Measurements from ENCODE around the gene CCDC186. TPM values are rescaled to one million over a fixed set of nuclear protein-coding genes. Genes with fewer than 3 reads are reported as not detected.

CCDC186 gene
- total RNA-seq, 2 donors from 2014 or later, result 15.2 to 21.5 TPM

- H3K27ac ChIP-seq, result no peak overlapping the region
- H3K4me1 ChIP-seq (ENCODE audit: control insufficient read depth in 1 of 2, low read depth in 2 of 2), result no peaks in the 10 kb centered on the region
- no peaks in the 10 kb centered on the region for H3K9me3 ChIP-seq
- DNase-seq (ENCODE audit: low spot score) (no peak), ATAC-seq (ENCODE audit: insufficient number of reproducible peaks, low FRiP score, low read depth) (no peak)
- no peak for TF ChIP-seq CTCF (IDR thresholded peaks at IDR 0.05)
- H3K4me3 ChIP-seq, result no peak overlapping the region
- H3K27me3 ChIP-seq (replicated peaks; ENCODE audit: insufficient read depth), result no peaks in the 10 kb centered on the region
- H3K36me3 ChIP-seq, result no peaks in the 10 kb centered on the region
Observed at GRCh38 chr10:114077347-114077746, 96.7 kb downstream of the CCDC186 start.

- no peak for ATAC-seq (ENCODE audit: insufficient number of reproducible peaks, low FRiP score, low read depth)
- Histone ChIP-seq H3K9me3 (no peaks in the 10 kb centered on the region), H3K4me3 (no peak overlapping the region), H3K36me3 (no peaks in the 10 kb centered on the region), H3K4me1 (ENCODE audit: control insufficient read depth in 1 of 2, low read depth in 2 of 2) (no peaks in the 10 kb centered on the region), H3K27ac (no peak overlapping the region), H3K27me3 (replicated peaks; ENCODE audit: insufficient read depth) (no peaks in the 10 kb centered on the region)
- no peak for DNase-seq (ENCODE audit: low spot score)
- no peak for TF ChIP-seq CTCF (IDR thresholded peaks at IDR 0.05)
Observed at GRCh38 chr10:114075093-114075492, 98.9 kb downstream of the CCDC186 start.

GRCh38 chr10:114073395-114074186, 100.4 kb downstream of the CCDC186 start:
- Histone ChIP-seq H3K27ac (no peak overlapping the region), H3K9me3 (no peaks in the 10 kb centered on the region), H3K4me3 (no peak overlapping the region), H3K4me1 (ENCODE audit: control insufficient read depth in 1 of 2, low read depth in 2 of 2) (no peaks in the 10 kb centered on the region), H3K27me3 (replicated peaks; ENCODE audit: insufficient read depth) (no peaks in the 10 kb centered on the region), H3K36me3 (no peaks in the 10 kb centered on the region)
- TF ChIP-seq CTCF (IDR thresholded peaks at IDR 0.05), result no peak
- DNase-seq (ENCODE audit: low spot score) (no peak), ATAC-seq (ENCODE audit: insufficient number of reproducible peaks, low FRiP score, low read depth) (no peak)

- Histone ChIP-seq H3K4me3 (no peak overlapping the region), H3K36me3 (no peaks in the 10 kb centered on the region), H3K27ac (no peak overlapping the region), H3K9me3 (no peaks in the 10 kb centered on the region), H3K27me3 (replicated peaks; ENCODE audit: insufficient read depth) (no peaks in the 10 kb centered on the region), H3K4me1 (ENCODE audit: control insufficient read depth in 1 of 2, low read depth in 2 of 2) (peaks cover 0 to 14% of the 10 kb centered on the region in 2 donors)
- no peak for TF ChIP-seq CTCF (IDR thresholded peaks at IDR 0.05)
- ATAC-seq (ENCODE audit: insufficient number of reproducible peaks, low FRiP score, low read depth) (no peak), DNase-seq (ENCODE audit: low spot score) (no peak)
Observed at GRCh38 chr10:114071178-114071577, 102.8 kb downstream of the CCDC186 start.

Other genes with a start within 250 kb of the CCDC186 start
- gene ADRB1, start 130.3 kb downstream of the CCDC186 start, total RNA-seq, result under 1 TPM; 0.27 to 0.42 TPM
- gene TDRD1, start 5.2 kb upstream of the CCDC186 start, total RNA-seq, result under 1 TPM in 1 of 2 donors, not detected in 1; 0.41 TPM
- gene VWA2, start 65.1 kb upstream of the CCDC186 start, total RNA-seq, result under 1 TPM in 1 of 2 donors, not detected in 1; 0.28 TPM
- gene AFAP1L2, start 230.3 kb upstream of the CCDC186 start, total RNA-seq, result 10 to 100 TPM in 1 of 2 donors, 1 to 10 TPM in 1; 7.7 to 13.3 TPM

Measured in thoracic aorta (tissue), 2 donors.